ENCODE results near the gene PAMR1.

DNA sequence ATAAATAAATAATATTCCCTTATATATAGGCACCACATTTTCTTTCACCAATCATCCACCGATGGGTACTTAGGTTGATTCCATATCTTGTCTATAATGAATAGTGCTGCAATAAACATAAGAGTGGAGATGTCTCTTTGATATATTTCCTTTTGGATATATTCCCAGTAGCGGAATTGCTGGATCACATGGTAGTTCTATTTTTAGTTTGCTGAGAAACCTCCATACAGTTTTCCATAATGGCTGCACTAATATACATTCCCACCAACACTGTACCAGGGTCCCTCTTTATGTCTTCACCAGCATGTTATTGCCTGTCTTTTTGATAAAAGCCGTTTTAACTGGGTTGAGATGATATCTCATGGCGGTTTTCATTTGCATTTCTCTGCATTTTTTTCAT lies 23.6 kb downstream of the PAMR1 start:
- no peak for TF ChIP-seq CTCF (IDR thresholded peaks at IDR 0.05; ENCODE audit: extremely low read depth in 1 of 2, insufficient read depth in 1 of 2, low read depth in 1 of 2, low read length in 2 of 2)
- no peak for TF ChIP-seq FOS (IDR thresholded peaks at IDR 0.05; ENCODE audit: borderline replicate concordance, insufficient read depth, low read length)
- no peak for TF ChIP-seq MAX (IDR thresholded peaks at IDR 0.05; ENCODE audit: insufficient read depth, insufficient read length)
- TF ChIP-seq POLR2AphosphoS5 (IDR thresholded peaks at IDR 0.05; ENCODE audit: insufficient read depth, low read depth, low read length) = no peak
- no peak for TF ChIP-seq JUN (IDR thresholded peaks at IDR 0.05; ENCODE audit: borderline replicate concordance, insufficient read depth, insufficient read length, low read depth)
- TF ChIP-seq MYC (IDR thresholded peaks at IDR 0.05; ENCODE audit: low read depth, low read length) = no peak
- TF ChIP-seq POLR2A (IDR thresholded peaks at IDR 0.05; ENCODE audit: low read depth, low read length) = no peak
- no peak for TF ChIP-seq EZH2 (IDR thresholded peaks at IDR 0.05; ENCODE audit: borderline replicate concordance, low read depth, low read length, severe bottlenecking)
- no peak for TF ChIP-seq GATA2 (IDR thresholded peaks at IDR 0.05; ENCODE audit: insufficient read depth, insufficient read length, low read depth, low read length)
